AML-193 (cell line): Measurements from ENCODE around the gene ANGPT4.
A peak's percentile ranks its signal among the peaks of the same experiment; 100 is the strongest.
"Not testable (repeated sequence)": the region's sequence is repeated elsewhere in the genome, so short reads cannot be mapped to it uniquely, and the experiment has no call there.

Experiments used
- DNase-seq, 2 experiments: peaks; one replicate each; lab custom pipeline; 2025; lab: John Stamatoyannopoulos, UW

Gene ANGPT4

GRCh38 chr20:844473-845225, 71.5 kb downstream of the ANGPT4 start:
- no peak for DNase-seq

GRCh38 chr20:843912-844311, 72.2 kb downstream of the ANGPT4 start:
- no peak for DNase-seq

GRCh38 chr20:842547-842940, 73.6 kb downstream of the ANGPT4 start:
- no peak for DNase-seq

GRCh38 chr20:841568-842546, 74.3 kb downstream of the ANGPT4 start:
- no peak for DNase-seq

- no peak for DNase-seq
These were observed 75.1 kb downstream of the ANGPT4 start for GRCh38 chr20:840858-841567.

- DNase-seq = no peak
These were observed 75.7 kb downstream of the ANGPT4 start for GRCh38 chr20:840503-840857.

- DNase-seq = no peak
These were observed 76.5 kb downstream of the ANGPT4 start for GRCh38 chr20:839626-840025.

- DNase-seq = no peak
These were observed 77.1 kb downstream of the ANGPT4 start for GRCh38 chr20:839015-839414.

- no peak for DNase-seq
These were observed 79.9 kb downstream of the ANGPT4 start for GRCh38 chr20:836190-836589.

- DNase-seq = no peak
These were observed 80.5 kb downstream of the ANGPT4 start for GRCh38 chr20:835608-836045.

- no peak for DNase-seq
These were observed 81.9 kb downstream of the ANGPT4 start for GRCh38 chr20:834151-834746.

- DNase-seq = peak; percentile 84 to 95
These were observed 82.5 kb downstream of the ANGPT4 start, which contains the start of gene FAM110A for GRCh38 chr20:833450-834150. Gene FAM110A, plus strand, starts transcription at chr20:833715. Its CDS starts 11,090 bp downstream, at chr20:844805.

GRCh38 chr20:833121-833449, 83.0 kb downstream of the ANGPT4 start:
- no peak for DNase-seq

GRCh38 chr20:831956-832355, 84.2 kb downstream of the ANGPT4 start:
- DNase-seq = no peak

- DNase-seq = no peak
These were observed 84.9 kb downstream of the ANGPT4 start for GRCh38 chr20:831251-831650.

- DNase-seq = no peak
These were observed 86.1 kb downstream of the ANGPT4 start for GRCh38 chr20:830011-830521.

- DNase-seq = no peak
These were observed 86.6 kb downstream of the ANGPT4 start for GRCh38 chr20:829551-829950.

- DNase-seq = no peak
These were observed 87.1 kb downstream of the ANGPT4 start for GRCh38 chr20:828987-829386.

- not testable (repeated sequence) for DNase-seq
These were observed 88.2 kb downstream of the ANGPT4 start for GRCh38 chr20:827981-828380.

- DNase-seq = no peak
These were observed 89.3 kb downstream of the ANGPT4 start for GRCh38 chr20:826695-827323.
